A549 treated with Mapracorat at 1 μM for 4 hours (cell line): ENCODE results near the gene CHMP1B. TPM values are rescaled to one million over a fixed set of nuclear protein-coding genes. Genes with fewer than 3 reads are reported as not detected.

ENCODE experiments used
- total RNA-seq: library from RNA; stranded (reverse); fragments of 200-300 nt; extraction: Qiagen RNA extraction; gene quantifications from 5 replicates; pipeline ENCODE4 v1.2.3, GENCODE V29; 2022

CHMP1B gene, protein sequence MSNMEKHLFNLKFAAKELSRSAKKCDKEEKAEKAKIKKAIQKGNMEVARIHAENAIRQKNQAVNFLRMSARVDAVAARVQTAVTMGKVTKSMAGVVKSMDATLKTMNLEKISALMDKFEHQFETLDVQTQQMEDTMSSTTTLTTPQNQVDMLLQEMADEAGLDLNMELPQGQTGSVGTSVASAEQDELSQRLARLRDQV
- 43.5 to 48.6 TPM (median 44.7 TPM) in 5 replicates for total RNA-seq

DNA sequence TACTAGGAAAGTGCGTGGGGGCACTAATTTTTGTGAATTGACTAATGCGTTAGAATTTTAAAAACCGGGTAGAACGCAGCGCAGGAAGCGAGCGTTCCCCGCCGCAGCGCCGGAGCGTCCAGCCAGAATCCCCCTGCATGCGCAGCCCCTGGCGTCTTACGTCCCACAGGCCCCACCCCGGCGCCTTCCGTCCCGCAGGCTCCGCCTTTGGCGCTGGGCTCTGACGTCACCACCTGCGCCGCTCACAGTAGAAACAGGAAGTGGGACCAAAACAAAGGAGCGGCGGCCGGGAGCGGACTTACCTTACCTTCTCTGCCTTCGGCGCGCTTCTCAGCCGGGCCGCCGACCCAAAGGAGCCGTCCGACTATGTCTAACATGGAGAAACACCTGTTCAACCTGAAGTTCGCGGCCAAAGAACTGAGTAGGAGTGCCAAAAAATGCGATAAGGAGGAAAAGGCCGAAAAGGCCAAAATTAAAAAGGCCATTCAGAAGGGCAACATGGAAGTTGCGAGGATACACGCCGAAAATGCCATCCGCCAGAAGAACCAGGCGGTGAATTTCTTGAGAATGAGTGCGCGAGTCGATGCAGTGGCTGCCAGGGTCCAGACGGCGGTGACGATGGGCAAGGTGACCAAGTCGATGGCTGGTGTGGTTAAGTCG, at the start of gene CHMP1B:
Gene CHMP1B, plus strand, starts transcription at position 268 of the 660 bp plus-strand sequence. Its CDS starts 99 bp downstream, at position 367.

Other genes starting within 250 kb of the CHMP1B start
- not detected in 5 replicates for gene SLC35G4, start 241.8 kb upstream of the CHMP1B start, total RNA-seq
- 5.0 to 7.8 TPM (median 6.0 TPM) in 5 replicates for gene GNAL, start 162.1 kb upstream of the CHMP1B start, total RNA-seq
- 16.7 to 26.1 TPM (median 19.4 TPM) in 5 replicates for gene MPPE1, start 56.9 kb downstream of the CHMP1B start, total RNA-seq
- 61.4 to 90.5 TPM (median 86.8 TPM) in 5 replicates for gene IMPA2, start 130.1 kb downstream of the CHMP1B start, total RNA-seq
- gene ANKRD62, start 242.4 kb downstream of the CHMP1B start, total RNA-seq, result not detected in 5 replicates